SK-N-SH treated with all-trans-retinoic acid at 6 μM for 48 hours (cell line): ENCODE results near the gene PEMT.

Experiments used
- ARNTL ChIP-seq: fragments of 450-650 bp; formaldehyde crosslinking; IDR thresholded peaks from 2 replicates; pipeline ENCODE4 v1.5.0; 2020; ENCODE audit warnings: low read depth, mild to moderate bottlenecking, moderate library complexity, borderline replicate concordance
- CSRNP3 ChIP-seq: fragments of 250-450 bp; sonication (Bioruptor Pico); IDR thresholded peaks from 2 replicates; pipeline ENCODE4 v1.5.1; 2021; ENCODE audit warnings: mild to moderate bottlenecking, moderate library complexity
- ISL1 ChIP-seq: fragments of 250-450 bp; sonication (Bioruptor Pico); IDR thresholded peaks from 2 replicates; pipeline ENCODE4 v2.1.2; 2022; ENCODE audit warnings: mild to moderate bottlenecking, moderate library complexity
- OSR1 ChIP-seq: fragments of 250-450 bp; sonication (Bioruptor Pico); IDR thresholded peaks from 2 replicates; pipeline ENCODE4 v1.8.0; 2022; ENCODE audit warnings: moderate library complexity, mild to moderate bottlenecking, inconsistent platforms
- RARB ChIP-seq: fragments of 250-450 bp; sonication (Bioruptor Pico); IDR thresholded peaks from 2 replicates; pipeline ENCODE4 v1.8.0; 2021; ENCODE audit warnings: mild to moderate bottlenecking, moderate library complexity
- TOX ChIP-seq: fragments of 250-450 bp; sonication (Bioruptor Pico); IDR thresholded peaks from 2 replicates; pipeline ENCODE4 v1.8.0; 2021; ENCODE audit warnings: mild to moderate bottlenecking, moderate library complexity, borderline replicate concordance
- TSHZ2 ChIP-seq: fragments of 250-450 bp; sonication (Bioruptor Pico); IDR thresholded peaks from 2 replicates; pipeline ENCODE4 v1.5.0; 2020; ENCODE audit warnings: mild to moderate bottlenecking, moderate library complexity
- ZC3H10 ChIP-seq: fragments of 250-450 bp; sonication (Bioruptor Pico); IDR thresholded peaks from 2 replicates; pipeline ENCODE4 v1.5.1; 2021; ENCODE audit warnings: mild to moderate bottlenecking, moderate library complexity
- ZFP3 ChIP-seq: fragments of 250-450 bp; sonication (Bioruptor Pico); IDR thresholded peaks from 2 replicates; pipeline ENCODE4 v1.5.0; 2020; ENCODE audit warnings: mild to moderate bottlenecking, moderate library complexity
- ZNF8 ChIP-seq: fragments of 450-650 bp; formaldehyde crosslinking; IDR thresholded peaks from 2 replicates; pipeline ENCODE4 v1.5.0; 2020; ENCODE audit warnings: mild to moderate bottlenecking, moderate library complexity
- TF ChIP-seq, protein P1 (sequence below): fragments of 250-450 bp; sonication (Bioruptor Pico); IDR thresholded peaks from 2 replicates; pipeline ENCODE4 v1.8.0; 2020; ENCODE audit warnings: mild to moderate bottlenecking, moderate library complexity, borderline replicate concordance
- TF ChIP-seq, protein P2 (sequence below): fragments of 250-450 bp; sonication (Bioruptor Pico); IDR thresholded peaks from 2 replicates; pipeline ENCODE4 v1.5.1; 2020; ENCODE audit warnings: low read depth, mild to moderate bottlenecking, moderate library complexity

DNA sequence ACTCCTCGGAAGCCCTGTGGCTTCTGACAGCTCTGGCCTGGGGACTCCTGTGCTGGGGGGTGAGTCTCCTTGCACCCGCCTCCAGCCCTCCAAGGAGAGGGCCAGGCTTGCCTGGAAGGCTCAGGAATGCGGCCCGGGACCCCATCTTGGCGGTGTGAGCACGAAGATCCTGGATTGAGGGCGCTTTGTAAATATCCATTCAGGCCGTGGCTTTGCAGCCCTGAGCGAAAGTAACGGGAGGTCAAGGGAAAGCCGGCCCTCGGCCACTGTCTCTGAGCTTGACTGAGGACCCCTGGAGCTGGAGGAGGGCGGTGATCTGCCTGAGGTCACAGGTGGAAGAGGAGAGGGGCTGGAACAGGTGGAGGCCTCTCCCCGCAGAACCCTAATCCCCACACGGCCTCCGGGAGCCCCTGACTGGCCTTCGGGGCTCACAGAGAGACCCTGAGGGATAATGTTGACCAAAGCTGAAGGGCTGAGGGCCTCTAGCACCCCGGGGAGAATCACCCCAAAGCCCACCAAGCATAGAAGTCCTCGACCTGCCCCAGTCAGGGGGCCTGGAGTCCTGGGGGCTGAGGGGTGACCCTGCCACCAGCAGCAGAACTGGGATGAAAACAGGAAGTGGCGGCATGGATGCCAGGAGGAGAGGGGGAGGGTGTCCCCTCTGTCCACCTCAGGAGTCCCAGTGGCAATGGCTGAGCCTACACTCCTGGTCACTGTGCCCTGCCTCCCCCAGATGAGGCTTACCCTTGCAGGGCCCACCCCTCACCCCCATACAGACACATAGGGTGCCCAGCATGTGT is 87.0 kb downstream of the PEMT start:
- TF ChIP-seq CSRNP3 (CRISPR knock-in tag) (no peak), ISL1 (CRISPR knock-in tag) (no peak), OSR1 (CRISPR knock-in tag) (no peak), TSHZ2 (CRISPR knock-in tag) (no peak), ZC3H10 (CRISPR knock-in tag) (no peak), RARB (CRISPR knock-in tag) (no peak), ZFP3 (CRISPR knock-in tag) (no peak), ARNTL (no peak), ZNF8 (no peak), TOX (CRISPR knock-in tag) (no peak)
- TF ChIP-seq, protein P1, sequence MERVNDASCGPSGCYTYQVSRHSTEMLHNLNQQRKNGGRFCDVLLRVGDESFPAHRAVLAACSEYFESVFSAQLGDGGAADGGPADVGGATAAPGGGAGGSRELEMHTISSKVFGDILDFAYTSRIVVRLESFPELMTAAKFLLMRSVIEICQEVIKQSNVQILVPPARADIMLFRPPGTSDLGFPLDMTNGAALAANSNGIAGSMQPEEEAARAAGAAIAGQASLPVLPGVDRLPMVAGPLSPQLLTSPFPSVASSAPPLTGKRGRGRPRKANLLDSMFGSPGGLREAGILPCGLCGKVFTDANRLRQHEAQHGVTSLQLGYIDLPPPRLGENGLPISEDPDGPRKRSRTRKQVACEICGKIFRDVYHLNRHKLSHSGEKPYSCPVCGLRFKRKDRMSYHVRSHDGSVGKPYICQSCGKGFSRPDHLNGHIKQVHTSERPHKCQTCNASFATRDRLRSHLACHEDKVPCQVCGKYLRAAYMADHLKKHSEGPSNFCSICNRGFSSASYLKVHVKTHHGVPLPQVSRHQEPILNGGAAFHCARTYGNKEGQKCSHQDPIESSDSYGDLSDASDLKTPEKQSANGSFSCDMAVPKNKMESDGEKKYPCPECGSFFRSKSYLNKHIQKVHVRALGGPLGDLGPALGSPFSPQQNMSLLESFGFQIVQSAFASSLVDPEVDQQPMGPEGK (CRISPR knock-in tag), result no peak
- TF ChIP-seq, protein P2, sequence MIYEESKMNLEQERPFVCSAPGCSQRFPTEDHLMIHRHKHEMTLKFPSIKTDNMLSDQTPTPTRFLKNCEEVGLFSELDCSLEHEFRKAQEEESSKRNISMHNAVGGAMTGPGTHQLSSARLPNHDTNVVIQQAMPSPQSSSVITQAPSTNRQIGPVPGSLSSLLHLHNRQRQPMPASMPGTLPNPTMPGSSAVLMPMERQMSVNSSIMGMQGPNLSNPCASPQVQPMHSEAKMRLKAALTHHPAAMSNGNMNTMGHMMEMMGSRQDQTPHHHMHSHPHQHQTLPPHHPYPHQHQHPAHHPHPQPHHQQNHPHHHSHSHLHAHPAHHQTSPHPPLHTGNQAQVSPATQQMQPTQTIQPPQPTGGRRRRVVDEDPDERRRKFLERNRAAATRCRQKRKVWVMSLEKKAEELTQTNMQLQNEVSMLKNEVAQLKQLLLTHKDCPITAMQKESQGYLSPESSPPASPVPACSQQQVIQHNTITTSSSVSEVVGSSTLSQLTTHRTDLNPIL (CRISPR knock-in tag), result no peak
